Endothelial cell of umbilical vein (primary cell): ENCODE results near the gene OR12D2. TPM values are rescaled to one million over a fixed set of nuclear protein-coding genes. Genes with fewer than 3 reads are reported as not detected.
"Not testable (repeated sequence)": the region's sequence is repeated elsewhere in the genome, so short reads cannot be mapped to it uniquely, and the experiment has no call there.

ENCODE experiments used
- BruUV-seq: library from RNA; stranded (reverse); fragments of 400-500 nt; replicated peaks from 2 replicates; lab custom pipeline; 2021; lab: Mats Ljungman, UMichigan
- CTCF ChIA-PET: fragments of 300-600, 350-600 bp; sonication (Branson Sonifier 250); formaldehyde crosslinking; loops from one replicate; lab custom pipeline; 2021; ENCODE audit warnings: antibody characterized with exemption, inconsistent platforms; lab: Charles Lee
- POLR2A ChIA-PET: fragments of 300-600, 350-600 bp; sonication (Branson Sonifier 250); formaldehyde crosslinking; loops from one replicate; lab custom pipeline; 2021; ENCODE audit warnings: antibody characterized with exemption, inconsistent platforms; lab: Charles Lee
- DNase-seq: peaks from one replicate; pipeline ENCODE4 v3.0.0-alpha.2; 2011; ENCODE audit warnings: low read depth, low spot score
- FAIRE-seq: peaks from 2 replicates; lab custom pipeline; 2011; peaks lifted over from hg19 to GRCh38; lab: Jason Lieb, UNC
- H2AFZ ChIP-seq: 2 replicates; pipeline ENCODE4 v1.6.0; 2012; ENCODE audit warnings: low read depth, low read length, control low read depth, inconsistent platforms
- H3K27ac ChIP-seq: 2 replicates; pipeline ENCODE4 v1.5.1; 2011; ENCODE audit warnings: low read depth, mild to moderate bottlenecking, control low read depth, low read length, moderate library complexity; ENCODE audit not compliant: insufficient read depth
- H3K27me3 ChIP-seq, 2 experiments: 2 replicates each; pipeline versions ENCODE4 v1.6.0 to v1.6.1; 2011; ENCODE audit warnings: low read length in 2 of 2, mixed read lengths in 1 of 2; ENCODE audit not compliant: control insufficient read depth in 2 of 2, insufficient read depth in 2 of 2
- H3K36me3 ChIP-seq, 2 experiments: 2 replicates in 1 of 2; 3 replicates in 1 of 2; pipeline ENCODE4 v1.5.1; 2011; ENCODE audit warnings: low read length in 2 of 2, mild to moderate bottlenecking in 1 of 2, moderate library complexity in 1 of 2; ENCODE audit not compliant: control insufficient read depth in 2 of 2, insufficient read depth in 2 of 2; ENCODE audit errors: extremely low read depth in 1 of 2
- H3K4me1 ChIP-seq: 3 replicates; pipeline ENCODE4 v1.5.1; 2011; ENCODE audit warnings: mild to moderate bottlenecking, low read length; ENCODE audit not compliant: control insufficient read depth, insufficient read depth; ENCODE audit errors: extremely low read depth
- H3K4me2 ChIP-seq: 2 replicates; pipeline ENCODE4 v1.6.1; 2011; ENCODE audit warnings: low read length, control low read depth, mixed read lengths; ENCODE audit not compliant: insufficient read depth
- H3K4me3 ChIP-seq, 3 experiments: fragments of 200-600 bp in 1 of 3; sonication (generic), shearing (Covaris generic) in 1 of 3; replicated peaks in 1 of 3; 2 replicates each; pipeline ENCODE4 v1.5.1; 2011 to 2016; ENCODE audit warnings: control low read depth in 3 of 3, low read length in 3 of 3, mild to moderate bottlenecking in 2 of 3, inconsistent platforms in 1 of 3, low read depth in 1 of 3, moderate library complexity in 1 of 3; ENCODE audit not compliant: insufficient read depth in 1 of 3
- H3K79me2 ChIP-seq: 2 replicates; pipeline ENCODE4 v1.6.0; 2012; ENCODE audit warnings: low read length, inconsistent platforms; ENCODE audit not compliant: control insufficient read depth, insufficient read depth
- H3K9ac ChIP-seq: replicated peaks from 2 replicates; pipeline ENCODE3; 2011; ENCODE audit warnings: low read length, control low read depth; ENCODE audit not compliant: insufficient read depth; ENCODE audit errors: extremely low read depth
- H3K9me1 ChIP-seq: replicated peaks from 3 replicates; pipeline ENCODE4 v1.6.0; 2011; ENCODE audit warnings: mild to moderate bottlenecking, low read length; ENCODE audit not compliant: control insufficient read depth, insufficient read depth; ENCODE audit errors: extremely low read depth
- H3K9me3 ChIP-seq: replicated peaks from 2 replicates; pipeline ENCODE4 v1.5.1; 2012; ENCODE audit warnings: low read length, inconsistent platforms; ENCODE audit not compliant: control insufficient read depth, insufficient read depth
- H4K20me1 ChIP-seq: replicated peaks from 2 replicates; pipeline ENCODE3; 2011; ENCODE audit warnings: mild to moderate bottlenecking, low read length; ENCODE audit not compliant: control insufficient read depth, insufficient read depth; ENCODE audit errors: extremely low read depth
- FOS ChIP-seq: IDR thresholded peaks from 2 replicates; pipeline ENCODE4 v1.6.1; 2011; ENCODE audit warnings: mild to moderate bottlenecking, low read length, moderate library complexity, borderline replicate concordance; ENCODE audit not compliant: insufficient read depth
- GATA2 ChIP-seq: IDR thresholded peaks from 2 replicates; pipeline ENCODE4 v1.7.0; 2011; ENCODE audit warnings: low read depth, mild to moderate bottlenecking, moderate library complexity, mixed read lengths, low read length; ENCODE audit not compliant: insufficient read length, insufficient read depth
- JUN ChIP-seq: IDR thresholded peaks from 2 replicates; pipeline ENCODE4 v1.6.1; 2011; ENCODE audit warnings: borderline replicate concordance, low read depth; ENCODE audit not compliant: insufficient read length, insufficient read depth
- MAX ChIP-seq: IDR thresholded peaks from 2 replicates; pipeline ENCODE4 v1.6.1; 2011; ENCODE audit not compliant: insufficient read depth, insufficient read length
- MYC ChIP-seq: IDR thresholded peaks from one replicate; pipeline ENCODE4 v1.6.1; 2011; ENCODE audit warnings: mild to moderate bottlenecking, low read depth, low read length
- POLR2AphosphoS5 ChIP-seq: IDR thresholded peaks from 2 replicates; pipeline ENCODE4 v1.6.1; 2012; ENCODE audit warnings: low read depth, mild to moderate bottlenecking, control low read depth, low read length, moderate library complexity; ENCODE audit not compliant: insufficient read depth
- dilution Hi-C: fragments of 300-500 bp; cut with MboI; formaldehyde crosslinking; loops from one replicate; pipeline ENCODE4 v1.15.0; 2019; ENCODE audit warnings: low sequenced_read_pairs; ENCODE audit not compliant: extremely low pct_ligation_motif_present
- intact Hi-C: fragments of 100-400 bp; cut with micrococcal nuclease; formaldehyde crosslinking; loops from one replicate; pipeline ENCODE4 v1.10.0; 2022
- polyA plus RNA-seq, 4 experiments: library from polyadenylated mRNA; depleted of rRNA in 3 of 4; stranded (reverse) in 3 of 4; unstranded in 1 of 4; fragments of >200 nt; gene quantifications; 2 replicates each; pipeline versions ENCODE4 v1.2.1 to v1.2.3, GENCODE V29; 2011 to 2012; ENCODE audit warnings: missing spikeins in 1 of 4
- total RNA-seq: library from RNA; stranded (reverse); gene quantifications from 2 replicates; pipeline ENCODE4 v1.2.3, GENCODE V29; 2021

OR12D2 gene
- total and polyA plus RNA-seq, 2 donors (not counting 3 experiments of a cell fraction or from before 2014, with no cell fraction given) = not detected

- Histone ChIP-seq H3K36me3 (no peaks in the 10 kb centered on the region), H3K4me2 (no peak overlapping the region), H3K27me3 (no peaks in the 10 kb centered on the region), H2AFZ (no peak overlapping the region), H3K79me2 (no peaks in the 10 kb centered on the region), H3K27ac (no peak overlapping the region), H3K4me1 (no peaks in the 10 kb centered on the region), H3K9me1 (no peaks in the 10 kb centered on the region), H3K9me3 (no peaks in the 10 kb centered on the region), H3K9ac (no peak overlapping the region), H3K4me3 (no peak overlapping the region), H4K20me1 (no peaks in the 10 kb centered on the region)
- FAIRE-seq = no peak
- no peak for DNase-seq
- ChIA-PET POLR2A (no interaction called here), CTCF (no interaction called here)
- dilution Hi-C loops (no loop called here), intact Hi-C loops (no loop called here)
- TF ChIP-seq MAX (no peak), FOS (no peak), MYC (no peak), JUN (no peak), GATA2 (no peak), POLR2AphosphoS5 (no peak)
- BruUV-seq = no TSS peak
Measured at GRCh38 chr6:29426654-29427053, 31.2 kb downstream of the OR12D2 start.

- H3K4me2 ChIP-seq, CTCF ChIA-PET, H3K9me3 ChIP-seq: not testable (repeated sequence)
Measured at GRCh38 chr6:29436730-29437129, 41.3 kb downstream of the OR12D2 start.

More at GRCh38 chr6:29436730-29437129, 41.3 kb downstream of the OR12D2 start:
- H3K27me3 ChIP-seq, H3K9ac ChIP-seq, H4K20me1 ChIP-seq, DNase-seq, H2AFZ ChIP-seq, dilution Hi-C loops, H3K79me2 ChIP-seq, intact Hi-C loops, POLR2A ChIA-PET, H3K4me1 ChIP-seq, H3K4me3 ChIP-seq, FAIRE-seq, BruUV-seq, H3K27ac ChIP-seq, H3K9me1 ChIP-seq, H3K36me3 ChIP-seq: not testable (repeated sequence)
